Measurements from ENCODE around the gene ALG8.

DNA sequence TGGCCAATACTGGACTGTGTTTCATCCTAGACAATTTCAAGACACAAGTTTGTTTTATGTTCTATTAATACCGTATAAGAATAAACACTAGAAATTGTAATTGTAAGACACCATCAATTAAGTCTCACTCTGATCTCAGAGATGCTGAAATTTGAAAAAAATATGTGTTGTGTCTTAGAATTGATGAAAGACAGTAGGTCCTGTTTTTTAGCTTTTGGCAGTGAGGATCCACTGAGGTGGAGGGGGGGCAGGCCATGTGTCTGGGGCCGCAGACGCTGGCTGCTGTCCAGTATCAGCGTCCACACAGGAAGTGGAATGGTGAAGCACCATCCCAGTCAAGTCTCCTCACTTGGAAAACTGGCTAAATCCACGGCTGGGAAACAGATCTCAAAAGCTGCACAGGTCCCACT, 22.5 kb upstream of the ALG8 start:
- TF ChIP-seq EZH2phosphoT487 (IDR thresholded peaks at IDR 0.05; ENCODE audit: insufficient read depth, low read depth), result no peak
- no peak for TF ChIP-seq EZH2 (IDR thresholded peaks at IDR 0.05; ENCODE audit: insufficient read depth, poor library complexity, severe bottlenecking)

Data from GM23248 (cell line).